SU-DHL-6 (cell line): ENCODE measurements around the gene MCM8.

ENCODE experiments used
- CTCF ChIP-seq: fragments of 200-600 bp; sonication (generic); IDR thresholded peaks from one replicate; pipeline ENCODE4 v1.5.1; 2017; ENCODE audit warnings: antibody characterized with exemption, mild to moderate bottlenecking, low read length, moderate library complexity; ENCODE audit not compliant: insufficient read depth, poor library complexity, severe bottlenecking
- EZH2phosphoT487 ChIP-seq: fragments of 200-600 bp; sonication (generic), shearing (Covaris generic); conservative IDR thresholded peaks from 2 replicates; pipeline ENCODE4 v1.6.1; 2018; ENCODE audit warnings: mild to moderate bottlenecking, antibody characterized with exemption, low read length, moderate library complexity, mixed read lengths

DNA sequence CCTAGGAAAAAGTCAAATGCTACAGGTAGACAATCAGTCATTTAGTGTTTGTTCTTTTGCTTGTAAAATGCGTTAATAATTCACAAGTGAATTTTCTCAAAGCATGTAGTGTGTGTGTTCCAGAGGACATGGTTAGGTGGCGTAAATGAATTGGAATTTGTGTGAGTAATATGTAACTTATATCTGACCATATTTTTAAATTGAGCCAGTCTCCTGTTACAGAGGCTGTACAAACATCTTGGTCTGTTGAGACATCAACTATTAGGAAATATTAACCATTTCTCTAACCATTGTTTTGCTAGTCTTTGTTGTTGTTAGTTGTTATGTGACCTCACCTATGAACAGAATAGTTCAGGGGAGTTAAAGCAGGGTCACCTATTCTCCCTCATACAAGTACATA, 22.7 kb downstream of the MCM8 start:
- no peak for TF ChIP-seq CTCF
- TF ChIP-seq EZH2phosphoT487 = no peak
